Endothelial cell of umbilical vein (primary cell): ENCODE data around the gene ALG2. TPM values are rescaled to one million over a fixed set of nuclear protein-coding genes. Genes with fewer than 3 reads are reported as not detected.

Experiments used
- BruUV-seq: library from RNA; stranded (reverse); fragments of 400-500 nt; replicated peaks from 2 replicates; lab custom pipeline; 2021; lab: Mats Ljungman, UMichigan
- CTCF ChIA-PET: fragments of 300-600, 350-600 bp; sonication (Branson Sonifier 250); formaldehyde crosslinking; loops from one replicate; lab custom pipeline; 2021; ENCODE audit warnings: antibody characterized with exemption, inconsistent platforms; lab: Charles Lee
- POLR2A ChIA-PET: fragments of 300-600, 350-600 bp; sonication (Branson Sonifier 250); formaldehyde crosslinking; loops from one replicate; lab custom pipeline; 2021; ENCODE audit warnings: antibody characterized with exemption, inconsistent platforms; lab: Charles Lee
- DNase-seq: peaks from one replicate; pipeline ENCODE4 v3.0.0-alpha.2; 2011; ENCODE audit warnings: low read depth, low spot score
- FAIRE-seq: peaks from 2 replicates; lab custom pipeline; 2011; peaks lifted over from hg19 to GRCh38; lab: Jason Lieb, UNC
- H2AFZ ChIP-seq: 2 replicates; pipeline ENCODE4 v1.6.0; 2012; ENCODE audit warnings: low read depth, low read length, control low read depth, inconsistent platforms
- H3K27ac ChIP-seq: 2 replicates; pipeline ENCODE4 v1.5.1; 2011; ENCODE audit warnings: low read depth, mild to moderate bottlenecking, control low read depth, low read length, moderate library complexity; ENCODE audit not compliant: insufficient read depth
- H3K27me3 ChIP-seq, 2 experiments: 2 replicates each; pipeline versions ENCODE4 v1.6.0 to v1.6.1; 2011; ENCODE audit warnings: low read length in 2 of 2, mixed read lengths in 1 of 2; ENCODE audit not compliant: control insufficient read depth in 2 of 2, insufficient read depth in 2 of 2
- H3K36me3 ChIP-seq, 2 experiments: 2 replicates in 1 of 2; 3 replicates in 1 of 2; pipeline ENCODE4 v1.5.1; 2011; ENCODE audit warnings: low read length in 2 of 2, mild to moderate bottlenecking in 1 of 2, moderate library complexity in 1 of 2; ENCODE audit not compliant: control insufficient read depth in 2 of 2, insufficient read depth in 2 of 2; ENCODE audit errors: extremely low read depth in 1 of 2
- H3K4me1 ChIP-seq: 3 replicates; pipeline ENCODE4 v1.5.1; 2011; ENCODE audit warnings: mild to moderate bottlenecking, low read length; ENCODE audit not compliant: control insufficient read depth, insufficient read depth; ENCODE audit errors: extremely low read depth
- H3K4me2 ChIP-seq: 2 replicates; pipeline ENCODE4 v1.6.1; 2011; ENCODE audit warnings: low read length, control low read depth, mixed read lengths; ENCODE audit not compliant: insufficient read depth
- H3K4me3 ChIP-seq, 3 experiments: fragments of 200-600 bp in 1 of 3; sonication (generic), shearing (Covaris generic) in 1 of 3; replicated peaks in 1 of 3; 2 replicates each; pipeline ENCODE4 v1.5.1; 2011 to 2016; ENCODE audit warnings: control low read depth in 3 of 3, low read length in 3 of 3, mild to moderate bottlenecking in 2 of 3, inconsistent platforms in 1 of 3, low read depth in 1 of 3, moderate library complexity in 1 of 3; ENCODE audit not compliant: insufficient read depth in 1 of 3
- H3K79me2 ChIP-seq: 2 replicates; pipeline ENCODE4 v1.6.0; 2012; ENCODE audit warnings: low read length, inconsistent platforms; ENCODE audit not compliant: control insufficient read depth, insufficient read depth
- H3K9ac ChIP-seq: replicated peaks from 2 replicates; pipeline ENCODE3; 2011; ENCODE audit warnings: low read length, control low read depth; ENCODE audit not compliant: insufficient read depth; ENCODE audit errors: extremely low read depth
- H3K9me1 ChIP-seq: replicated peaks from 3 replicates; pipeline ENCODE4 v1.6.0; 2011; ENCODE audit warnings: mild to moderate bottlenecking, low read length; ENCODE audit not compliant: control insufficient read depth, insufficient read depth; ENCODE audit errors: extremely low read depth
- H3K9me3 ChIP-seq: replicated peaks from 2 replicates; pipeline ENCODE4 v1.5.1; 2012; ENCODE audit warnings: low read length, inconsistent platforms; ENCODE audit not compliant: control insufficient read depth, insufficient read depth
- H4K20me1 ChIP-seq: replicated peaks from 2 replicates; pipeline ENCODE3; 2011; ENCODE audit warnings: mild to moderate bottlenecking, low read length; ENCODE audit not compliant: control insufficient read depth, insufficient read depth; ENCODE audit errors: extremely low read depth
- CTCF ChIP-seq, 2 donors: IDR thresholded peaks; 1 replicate in 1 of 2; 2 replicates in 1 of 2; pipeline ENCODE4 v1.5.1; 2011; ENCODE audit warnings: low read length in 2 of 2, mild to moderate bottlenecking in 2 of 2, moderate library complexity in 2 of 2, control low read depth in 1 of 2, inconsistent platforms in 1 of 2, low read depth in 1 of 2; ENCODE audit not compliant: insufficient read depth in 1 of 2; ENCODE audit errors: extremely low read depth in 1 of 2
- EZH2 ChIP-seq: IDR thresholded peaks from 2 replicates; pipeline ENCODE4 v1.6.1; 2012; ENCODE audit warnings: borderline replicate concordance, low read depth, mild to moderate bottlenecking, moderate library complexity, low read length, inconsistent platforms; ENCODE audit not compliant: severe bottlenecking
- FOS ChIP-seq: IDR thresholded peaks from 2 replicates; pipeline ENCODE4 v1.6.1; 2011; ENCODE audit warnings: mild to moderate bottlenecking, low read length, moderate library complexity, borderline replicate concordance; ENCODE audit not compliant: insufficient read depth
- GATA2 ChIP-seq: IDR thresholded peaks from 2 replicates; pipeline ENCODE4 v1.7.0; 2011; ENCODE audit warnings: low read depth, mild to moderate bottlenecking, moderate library complexity, mixed read lengths, low read length; ENCODE audit not compliant: insufficient read length, insufficient read depth
- JUN ChIP-seq: IDR thresholded peaks from 2 replicates; pipeline ENCODE4 v1.6.1; 2011; ENCODE audit warnings: borderline replicate concordance, low read depth; ENCODE audit not compliant: insufficient read length, insufficient read depth
- MAX ChIP-seq: IDR thresholded peaks from 2 replicates; pipeline ENCODE4 v1.6.1; 2011; ENCODE audit not compliant: insufficient read depth, insufficient read length
- MYC ChIP-seq: IDR thresholded peaks from one replicate; pipeline ENCODE4 v1.6.1; 2011; ENCODE audit warnings: mild to moderate bottlenecking, low read depth, low read length
- POLR2A ChIP-seq: IDR thresholded peaks from 2 replicates; pipeline ENCODE4 v1.6.1; 2012; ENCODE audit warnings: low read depth, mild to moderate bottlenecking, control low read depth, low read length
- POLR2AphosphoS5 ChIP-seq: IDR thresholded peaks from 2 replicates; pipeline ENCODE4 v1.6.1; 2012; ENCODE audit warnings: low read depth, mild to moderate bottlenecking, control low read depth, low read length, moderate library complexity; ENCODE audit not compliant: insufficient read depth
- dilution Hi-C: fragments of 300-500 bp; cut with MboI; formaldehyde crosslinking; loops from one replicate; pipeline ENCODE4 v1.15.0; 2019; ENCODE audit warnings: low sequenced_read_pairs; ENCODE audit not compliant: extremely low pct_ligation_motif_present
- intact Hi-C: fragments of 100-400 bp; cut with micrococcal nuclease; formaldehyde crosslinking; loops from one replicate; pipeline ENCODE4 v1.10.0; 2022
- polyA plus RNA-seq, 4 experiments: library from polyadenylated mRNA; depleted of rRNA in 3 of 4; stranded (reverse) in 3 of 4; unstranded in 1 of 4; fragments of >200 nt; gene quantifications; 2 replicates each; pipeline versions ENCODE4 v1.2.1 to v1.2.3, GENCODE V29; 2011 to 2012; ENCODE audit warnings: missing spikeins in 1 of 4
- total RNA-seq: library from RNA; stranded (reverse); gene quantifications from 2 replicates; pipeline ENCODE4 v1.2.3, GENCODE V29; 2021

The ALG2 gene
- total and polyA plus RNA-seq, 2 donors (not counting 3 experiments of a cell fraction or from before 2014, with no cell fraction given): 32.4 to 40.7 TPM

- H3K4me1 ChIP-seq: no peaks in the 10 kb centered on the region
- TF ChIP-seq FOS (no peak), EZH2 (no peak), MAX (no peak), JUN (no peak), CTCF (IDR thresholded peaks at IDR 0.05; ENCODE audit: extremely low read depth in 1 of 2, insufficient read depth in 1 of 2, low read depth in 1 of 2, low read length in 2 of 2) (no peak), POLR2A (no peak), POLR2AphosphoS5 (no peak), MYC (no peak), GATA2 (no peak)
- no peak overlapping the region for H3K4me2 ChIP-seq
- no peak overlapping the region for H2AFZ ChIP-seq
- H3K9ac ChIP-seq: no peak overlapping the region
- dilution Hi-C loops: no loop called here
- H3K9me3 ChIP-seq: no peaks in the 10 kb centered on the region
- no peaks in the 10 kb centered on the region for H3K9me1 ChIP-seq
- no peak overlapping the region for H3K4me3 ChIP-seq
- DNase-seq (no peak), FAIRE-seq (peak; percentile 18)
- H4K20me1 ChIP-seq: peaks cover 3% of the 10 kb centered on the region
- intact Hi-C loops: no loop called here
- peaks cover 8 to 29% of the 10 kb centered on the region in 2 experiments for H3K36me3 ChIP-seq
- H3K27me3 ChIP-seq: no peaks in the 10 kb centered on the region
- ChIA-PET POLR2A (no interaction called here), CTCF (no interaction called here)
- no peak overlapping the region for H3K27ac ChIP-seq
- peaks cover 26% of the 10 kb centered on the region for H3K79me2 ChIP-seq
- BruUV-seq: no TSS peak
These were observed 8.5 kb upstream of the ALG2 start for GRCh38 chr9:99230206-99230605.
